Right ventricle myocardium superior (tissue), 1 donor: Measurements from ENCODE around the gene GARS1. TPM values are rescaled to one million over a fixed set of nuclear protein-coding genes. Genes with fewer than 3 reads are reported as not detected.
A peak's percentile ranks its signal among the peaks of the same experiment; 100 is the strongest.

Source experiments
- ATAC-seq: fragments of 200-7000 bp; cut with Tn5 transposase; one replicate; pipeline ENCODE4 v1.9.1; 2020; ENCODE audit warnings: mild to moderate bottlenecking; ENCODE audit not compliant: poor library complexity
- DNase-seq: peaks from one replicate; pipeline ENCODE4 v3.0.0-alpha.2; 2020
- intact Hi-C: fragments of 100-400 bp; cut with DNase I; formaldehyde crosslinking; loops from one replicate; pipeline ENCODE4 v1.11.2; 2022
- total RNA-seq: library from RNA; stranded (reverse); fragmentation: NEBNext Ultra II Directional; extraction: Animal tissue kit (Norgen Biotek cat#: 25700); gene quantifications from one replicate; pipeline ENCODE4 v1.2.1, GENCODE V29; 2021
- donor health status: DM: no; HTN: yes; CAD: no; lungs with severe emphysema.

The GARS1 gene
- total RNA-seq, 1 donor from 2014 or later, result 32.2 TPM

GRCh38 chr7:30664184-30664885 lies 69.7 kb downstream of the GARS1 start:
- no peak for DNase-seq
- intact Hi-C loops, result no loop called here
- ATAC-seq, result no peak

- ATAC-seq (no peak), DNase-seq (no peak)
- intact Hi-C loops, result no loop called here
Measured at GRCh38 chr7:30665043-30665442, 70.4 kb downstream of the GARS1 start.

DNA sequence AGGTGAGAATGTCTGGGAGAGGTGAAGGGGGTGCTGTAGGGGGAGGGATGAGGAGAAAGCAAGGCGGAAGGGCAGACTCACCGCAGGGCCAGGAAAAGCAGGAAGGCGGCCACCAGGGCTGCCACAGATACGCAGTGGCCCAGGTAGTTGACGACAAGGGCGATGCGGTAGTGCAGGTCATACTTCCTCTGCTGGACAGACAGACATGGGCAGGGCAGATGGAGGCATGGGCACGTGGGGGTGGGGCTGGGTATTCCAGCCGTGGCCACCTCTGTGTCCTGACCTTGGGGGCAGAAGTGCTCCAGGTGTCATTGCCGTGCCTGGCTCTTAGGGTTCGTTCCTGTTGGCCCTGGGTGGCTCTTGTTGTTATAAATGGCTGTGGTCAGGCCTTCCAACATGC lies 70.8 kb downstream of the GARS1 start:
- DNase-seq (no peak), ATAC-seq (no peak)
- intact Hi-C loops, result no loop called here

DNA sequence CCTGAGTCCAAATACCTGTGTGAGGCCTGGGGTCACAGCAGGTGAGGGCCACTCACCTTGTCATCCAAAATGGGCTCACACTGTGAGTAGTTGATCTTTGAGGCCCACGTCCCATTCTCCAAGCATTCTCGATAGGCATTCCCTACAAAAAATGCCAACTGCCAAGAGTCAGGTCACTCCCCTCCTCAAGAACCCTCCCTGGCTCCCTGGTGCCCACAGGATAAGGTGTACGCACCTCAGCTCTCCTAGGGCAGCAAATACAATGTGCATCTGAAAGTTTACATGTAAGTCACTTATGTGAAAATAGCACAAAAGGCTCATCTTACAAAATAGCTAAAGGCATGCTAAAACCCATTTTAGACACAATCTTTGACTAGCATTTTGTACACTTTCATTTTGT lies 72.5 kb downstream of the GARS1 start:
- no peak for DNase-seq
- ATAC-seq, result no peak
- intact Hi-C loops, result no loop called here

- DNase-seq (no peak), ATAC-seq (no peak)
- intact Hi-C loops, result no loop called here
Measured at GRCh38 chr7:30668102-30668501, 73.4 kb downstream of the GARS1 start.

DNA sequence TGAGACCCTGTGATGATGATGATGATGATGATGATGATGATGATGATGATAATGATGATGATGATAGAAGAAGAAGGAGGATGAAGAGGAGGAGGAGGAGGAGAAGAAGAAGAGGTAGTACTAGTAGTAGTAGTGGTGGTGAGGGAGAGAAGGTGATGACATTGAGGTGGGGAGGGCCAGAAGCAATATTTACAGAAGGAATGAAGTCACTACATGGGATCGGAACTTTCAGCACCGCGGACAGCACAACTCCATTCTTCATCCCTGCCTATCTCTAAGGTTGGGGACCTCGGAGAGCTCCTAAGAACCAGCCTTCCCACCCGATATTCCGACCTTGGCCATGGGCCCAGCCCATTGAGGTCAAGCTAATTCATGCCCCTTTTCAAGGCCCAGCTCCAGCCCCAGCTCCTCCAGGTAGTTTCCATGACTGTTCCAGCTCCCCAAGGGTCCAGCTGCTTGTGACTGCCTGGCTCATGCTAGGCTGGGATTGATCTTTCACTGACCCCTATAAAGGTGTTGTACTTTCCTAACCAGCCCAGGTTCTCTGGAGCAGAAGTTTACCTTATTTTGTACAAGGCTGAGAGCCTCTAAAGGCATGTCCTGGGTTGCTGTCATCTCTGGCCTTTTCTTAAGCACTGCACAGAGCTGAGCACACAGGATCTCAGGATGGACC lies 77.3 kb downstream of the GARS1 start:
- DNase-seq, result no peak
- peak; percentile 48 for ATAC-seq
- intact Hi-C loops, result no loop called here

- intact Hi-C loops, result no loop called here
- DNase-seq, result peak; percentile 25
- no peak for ATAC-seq
Measured at GRCh38 chr7:30674420-30674819, 79.7 kb downstream of the GARS1 start.

DNA sequence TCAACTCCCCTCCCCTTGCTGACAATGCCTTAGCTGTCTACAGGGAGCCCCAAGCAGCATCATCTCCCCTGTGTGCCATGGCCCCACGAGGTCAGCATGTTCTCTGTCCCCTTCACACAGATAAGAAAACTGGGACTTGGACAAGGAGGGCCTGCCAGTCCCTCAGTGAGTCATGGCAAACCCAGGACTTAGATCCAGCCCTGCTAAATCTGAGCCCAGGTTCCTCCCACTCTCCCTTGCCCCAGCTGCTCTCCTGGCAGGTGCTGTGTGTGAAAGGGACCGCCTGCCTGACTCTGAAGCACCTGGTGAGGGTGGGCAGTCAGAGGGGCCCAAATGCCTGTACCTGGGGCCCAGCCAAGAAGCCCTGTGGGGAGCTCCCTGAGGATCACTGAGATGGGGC lies 80.2 kb downstream of the GARS1 start:
- ATAC-seq (no peak), DNase-seq (peak; percentile 16)
- intact Hi-C loops, result no loop called here

- intact Hi-C loops, result no loop called here
- ATAC-seq (no peak), DNase-seq (no peak)
Measured at GRCh38 chr7:30678805-30679204, 84.1 kb downstream of the GARS1 start.

- intact Hi-C loops, result loop anchor here (5.0 kb wide), 1 partner anchor 58 kb away; no protein-coding TSS in a partner anchor
- no peak for DNase-seq
- ATAC-seq, result no peak
Measured at GRCh38 chr7:30679664-30680063, 85.0 kb downstream of the GARS1 start.

GRCh38 chr7:30681331-30681797 lies 86.7 kb downstream of the GARS1 start:
- DNase-seq (no peak), ATAC-seq (no peak)
- intact Hi-C loops, result loop anchor here (5.0 kb wide), 1 partner anchor 56 kb away; no protein-coding TSS in a partner anchor

GRCh38 chr7:30681815-30682211 lies 87.1 kb downstream of the GARS1 start:
- DNase-seq, result no peak
- ATAC-seq, result peak; percentile 17

DNA sequence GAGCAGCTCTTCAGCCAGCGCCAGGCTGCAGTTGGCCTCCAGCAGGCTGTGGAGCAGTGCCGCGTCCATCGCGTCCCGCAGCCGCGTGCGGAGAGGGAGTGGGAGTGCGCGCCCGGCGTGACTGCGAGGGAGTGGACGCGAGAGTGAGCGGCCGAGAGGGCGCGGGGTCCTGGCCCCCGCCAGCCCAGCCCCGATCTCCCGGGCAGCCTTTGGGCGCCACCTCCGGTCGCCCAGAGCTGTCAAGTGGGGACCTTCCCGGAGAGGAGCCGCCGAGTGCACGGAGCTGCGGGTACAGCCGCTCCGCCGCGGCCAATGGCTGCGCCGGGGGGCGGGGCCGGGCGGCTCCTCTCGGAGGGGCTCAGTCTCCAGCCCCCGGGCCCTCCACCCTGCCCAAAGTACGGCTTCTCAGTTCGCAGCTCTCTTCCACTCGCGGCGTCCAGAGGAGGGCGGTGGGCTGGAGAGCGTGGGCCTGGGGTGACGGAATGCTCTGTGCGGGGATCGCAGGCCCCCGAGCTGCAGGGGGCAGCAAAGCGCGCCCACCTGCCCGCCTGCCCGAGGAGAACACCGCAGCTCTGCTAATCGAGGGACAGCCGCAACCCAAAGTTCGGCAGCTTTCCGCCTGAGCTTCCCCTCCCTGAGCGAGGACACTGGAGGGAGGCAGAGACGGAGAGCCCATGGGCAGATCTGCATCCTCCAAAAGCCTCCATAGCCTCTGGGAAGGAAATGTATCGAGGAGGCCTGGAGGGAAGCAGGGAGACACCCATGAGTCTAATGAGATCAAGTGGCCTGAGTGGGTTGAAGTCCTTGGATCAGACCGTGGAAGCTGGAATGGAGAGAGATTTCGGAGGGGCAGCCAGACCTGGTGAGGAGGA lies 87.8 kb downstream of the GARS1 start, which contains the start of gene CRHR2:
Gene CRHR2, minus strand, starts transcription at position 245 of the 872 bp plus-strand sequence. Its CDS starts 176 bp downstream, at position 69.
- intact Hi-C loops, result loop anchor here (5.0 kb wide), 1 partner anchor 55 kb away; no protein-coding TSS in a partner anchor
- ATAC-seq (peak; percentile 80), DNase-seq (no peak)

More at GRCh38 chr7:30681815-30682211, 87.1 kb downstream of the GARS1 start:
- intact Hi-C loops, result loop anchor here (5.0 kb wide), 1 partner anchor 55 kb away; no protein-coding TSS in a partner anchor

GRCh38 chr7:30683306-30683705 lies 88.6 kb downstream of the GARS1 start:
- ATAC-seq, result no peak
- intact Hi-C loops, result loop anchor here (5.0 kb wide), 1 partner anchor 54 kb away; no protein-coding TSS in a partner anchor
- DNase-seq, result no peak

Other genes with a start within 250 kb of the GARS1 start
- 7.6 TPM for gene NOD1, start 116.1 kb upstream of the GARS1 start, total RNA-seq
- 17.4 TPM for gene GGCT, start 90.0 kb upstream of the GARS1 start, total RNA-seq
- 0.24 TPM for gene CRHR2, start 87.6 kb downstream of the GARS1 start, total RNA-seq
- 40.4 TPM for gene INMT, start 157.3 kb downstream of the GARS1 start, total RNA-seq
- 2.8 TPM for gene MINDY4, start 176.5 kb downstream of the GARS1 start, total RNA-seq